GM19452 (cell line): ENCODE results near the gene MAMSTR.

Source experiments
- ATAC-seq: cut with Tn5 transposase; IDR thresholded peaks from one replicate; pipeline ENCODE4 v1.9.1; 2021; ENCODE audit not compliant: unreplicated experiment

Gene MAMSTR

GRCh38 chr19:48746110-48746509 is 26.6 kb upstream of the MAMSTR start:
- ATAC-seq: no peak

GRCh38 chr19:48745208-48745995 is 25.9 kb upstream of the MAMSTR start:
- ATAC-seq: no peak

- no peak for ATAC-seq
These were observed 22.6 kb upstream of the MAMSTR start for GRCh38 chr19:48742096-48742495.

- no peak for ATAC-seq
These were observed 21.8 kb upstream of the MAMSTR start for GRCh38 chr19:48741129-48741999.

- ATAC-seq: no peak
These were observed 20.8 kb upstream of the MAMSTR start, which contains the start of gene RASIP1 for GRCh38 chr19:48740164-48740972. TSS of gene RASIP1 (minus strand) at chr19:48740610. CDS start at chr19:48740282, 328 bp downstream.

GRCh38 chr19:48739404-48740163 is 20.1 kb upstream of the MAMSTR start:
- no peak for ATAC-seq

GRCh38 chr19:48738557-48739403 is 19.3 kb upstream of the MAMSTR start:
- peak; percentile 82 for ATAC-seq

- ATAC-seq: no peak
These were observed 18.0 kb upstream of the MAMSTR start for GRCh38 chr19:48737360-48737998.

GRCh38 chr19:48735031-48735615 is 15.6 kb upstream of the MAMSTR start:
- ATAC-seq: no peak

- ATAC-seq: no peak
These were observed 15.1 kb upstream of the MAMSTR start for GRCh38 chr19:48734625-48735024.

GRCh38 chr19:48731452-48731851 is 11.9 kb upstream of the MAMSTR start:
- no peak for ATAC-seq

- ATAC-seq: no peak
These were observed 9.6 kb upstream of the MAMSTR start for GRCh38 chr19:48728911-48729664.

GRCh38 chr19:48726556-48726955 is 7.0 kb upstream of the MAMSTR start:
- ATAC-seq: no peak

GRCh38 chr19:48724796-48725753 is 5.5 kb upstream of the MAMSTR start:
- no peak for ATAC-seq

- ATAC-seq: no peak
These were observed 2.7 kb upstream of the MAMSTR start for GRCh38 chr19:48722196-48722708.

- ATAC-seq: peak; percentile 76
These were observed 1.2 kb upstream of the MAMSTR start for GRCh38 chr19:48720613-48721296.
